Stomach (tissue), 9 donors: ENCODE data around the gene NHS. TPM values are rescaled to one million over a fixed set of nuclear protein-coding genes. Genes with fewer than 3 reads are reported as not detected.

Source experiments
- DNase-seq, 2 donors: peaks; one replicate each; pipeline versions ENCODE4 v3.0.0 to v3.0.0-alpha.2; 2013 to 2019
- H3K27ac ChIP-seq, 5 donors: fragments of 200-600 bp in 4 of 5; sonication (generic) in 4 of 5; one replicate each; pipeline ENCODE4 v1.5.1; 2013 to 2019; ENCODE audit warnings: mild to moderate bottlenecking in 1 of 5, moderate library complexity in 1 of 5
- H3K27me3 ChIP-seq, 3 donors: fragments of 200-600 bp; sonication (generic); one replicate each; pipeline ENCODE4 v1.5.1; 2017 to 2019; ENCODE audit warnings: mixed run types in 1 of 3
- H3K36me3 ChIP-seq, 4 donors: fragments of 200-600 bp; sonication (generic); 1 replicate in 3 of 4; 2 replicates in 1 of 4; pipeline ENCODE4 v1.5.1; 2016 to 2019
- H3K4me1 ChIP-seq, 4 donors: fragments of 200-600 bp; sonication (generic); one replicate each; pipeline ENCODE4 v1.5.1; 2016 to 2019
- H3K4me3 ChIP-seq, 4 donors: fragments of 200-600 bp; sonication (generic) in 3 of 4; one replicate each; pipeline ENCODE4 v1.5.1; 2016 to 2019; ENCODE audit warnings: mild to moderate bottlenecking in 1 of 4
- H3K9me3 ChIP-seq, 4 donors: fragments of 200-600 bp; sonication (generic); one replicate each; pipeline ENCODE4 v1.5.1; 2016 to 2019
- EP300 ChIP-seq: sonication (generic); formaldehyde crosslinking; IDR thresholded peaks from one replicate; pipeline ENCODE4 v1.6.1; 2017; ENCODE audit warnings: antibody characterized with exemption
- POLR2A ChIP-seq, 4 donors: fragments of 450-650 bp; IDR thresholded peaks; one replicate each; pipeline ENCODE4 v1.6.1; 2016; ENCODE audit warnings: antibody characterized with exemption in 4 of 4, control low read depth in 2 of 4, mild to moderate bottlenecking in 1 of 4, moderate library complexity in 1 of 4
- POLR2AphosphoS5 ChIP-seq, 3 donors: sonication (generic); formaldehyde crosslinking; IDR thresholded peaks; one replicate each; pipeline ENCODE4 v1.6.1; 2016; ENCODE audit warnings: antibody characterized with exemption in 3 of 3
- WGBS, 5 donors: extraction: QIAGEN DNeasy Blood & Tissue Kit in 3 of 5; methylation state at CpG; one replicate each; pipeline versions ENCODE4 v1.1.5 to v1.1.7; 2013 to 2018; 5-methylcytosine and 5-hydroxymethylcytosine counted together
- intact Hi-C: fragments of 100-400 bp; cut with DNase I; formaldehyde crosslinking; loops from one replicate; pipeline ENCODE4 v1.15.1; 2023; ENCODE audit warnings: low total_unique reads
- polyA plus RNA-seq, 3 donors: library from polyadenylated mRNA; stranded (reverse); fragments of 200-250 nt; gene quantifications; one replicate each; pipeline ENCODE4 v1.2.3, GENCODE V29; 2013
- total RNA-seq, 5 donors: library from RNA; depleted of rRNA; stranded (reverse); fragments of >200 nt; gene quantifications; one replicate each; pipeline versions ENCODE4 v1.1.0 to v1.2.3, GENCODE V29; 2014 to 2016
- TF ChIP-seq, protein P1 (sequence below), 7 experiments: fragments of 450-650 bp in 4 of 7; fragments of 200-600 bp in 3 of 7; sonication (generic) in 3 of 7; IDR thresholded peaks; one replicate each; pipeline ENCODE4 v1.5.1; 2016 to 2019; ENCODE audit warnings: antibody characterized with exemption in 7 of 7, control low read depth in 2 of 7, mild to moderate bottlenecking in 1 of 7
- donor health status: healthy with polysubstance abuse.
- donor health status: Bipolar disorder and iron deficiency.
- donor health status: healthy.

The NHS gene
- total and polyA plus RNA-seq, 8 donors, result 1.00 to 7.5 (median 4.3) TPM

DNA sequence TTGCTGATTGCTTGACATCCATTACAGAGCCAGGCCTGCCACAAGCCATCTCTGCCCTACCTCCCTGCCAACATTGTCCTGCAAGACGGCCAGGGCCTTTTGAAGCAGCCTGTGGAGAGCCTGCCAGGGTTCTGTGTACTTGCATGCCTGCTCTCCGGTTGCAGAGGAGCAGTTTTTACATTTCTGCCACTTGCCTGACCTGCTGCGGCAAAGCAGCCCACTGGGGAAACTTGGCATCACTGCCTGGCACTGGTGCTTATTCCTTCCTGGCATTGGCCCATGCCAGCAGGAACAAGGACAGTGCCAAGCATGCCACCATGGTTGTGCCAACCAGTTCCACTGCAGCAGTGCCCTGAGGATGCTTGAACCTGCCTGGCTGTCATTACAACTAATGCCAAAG is 167.1 kb downstream of the NHS start:
- no peak overlapping the region for H3K4me3 ChIP-seq
- TF ChIP-seq, protein P1, sequence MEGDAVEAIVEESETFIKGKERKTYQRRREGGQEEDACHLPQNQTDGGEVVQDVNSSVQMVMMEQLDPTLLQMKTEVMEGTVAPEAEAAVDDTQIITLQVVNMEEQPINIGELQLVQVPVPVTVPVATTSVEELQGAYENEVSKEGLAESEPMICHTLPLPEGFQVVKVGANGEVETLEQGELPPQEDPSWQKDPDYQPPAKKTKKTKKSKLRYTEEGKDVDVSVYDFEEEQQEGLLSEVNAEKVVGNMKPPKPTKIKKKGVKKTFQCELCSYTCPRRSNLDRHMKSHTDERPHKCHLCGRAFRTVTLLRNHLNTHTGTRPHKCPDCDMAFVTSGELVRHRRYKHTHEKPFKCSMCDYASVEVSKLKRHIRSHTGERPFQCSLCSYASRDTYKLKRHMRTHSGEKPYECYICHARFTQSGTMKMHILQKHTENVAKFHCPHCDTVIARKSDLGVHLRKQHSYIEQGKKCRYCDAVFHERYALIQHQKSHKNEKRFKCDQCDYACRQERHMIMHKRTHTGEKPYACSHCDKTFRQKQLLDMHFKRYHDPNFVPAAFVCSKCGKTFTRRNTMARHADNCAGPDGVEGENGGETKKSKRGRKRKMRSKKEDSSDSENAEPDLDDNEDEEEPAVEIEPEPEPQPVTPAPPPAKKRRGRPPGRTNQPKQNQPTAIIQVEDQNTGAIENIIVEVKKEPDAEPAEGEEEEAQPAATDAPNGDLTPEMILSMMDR (IDR thresholded peaks at IDR 0.05), result no peak
- TF ChIP-seq POLR2AphosphoS5 (IDR thresholded peaks at IDR 0.05) (no peak), EP300 (no peak), POLR2A (IDR thresholded peaks at IDR 0.05) (no peak)
- WGBS, 5 donors, result 17 to 43% (median 33%) methylated on average over 1 to 3 of the region's 3 CpGs
- intact Hi-C loops, result no loop called here
- no peak overlapping the region for H3K27ac ChIP-seq
- peak in 1 of 2 donors; percentile 52 for DNase-seq
- H3K4me1 ChIP-seq, result peaks cover 0 to 3% (median 0%) of the 10 kb centered on the region in 4 donors
- H3K9me3 ChIP-seq, result peaks cover 0 to 5% (median 0%) of the 10 kb centered on the region in 4 donors
- no peaks in the 10 kb centered on the region for H3K36me3 ChIP-seq
- H3K27me3 ChIP-seq, result no peaks in the 10 kb centered on the region

DNA sequence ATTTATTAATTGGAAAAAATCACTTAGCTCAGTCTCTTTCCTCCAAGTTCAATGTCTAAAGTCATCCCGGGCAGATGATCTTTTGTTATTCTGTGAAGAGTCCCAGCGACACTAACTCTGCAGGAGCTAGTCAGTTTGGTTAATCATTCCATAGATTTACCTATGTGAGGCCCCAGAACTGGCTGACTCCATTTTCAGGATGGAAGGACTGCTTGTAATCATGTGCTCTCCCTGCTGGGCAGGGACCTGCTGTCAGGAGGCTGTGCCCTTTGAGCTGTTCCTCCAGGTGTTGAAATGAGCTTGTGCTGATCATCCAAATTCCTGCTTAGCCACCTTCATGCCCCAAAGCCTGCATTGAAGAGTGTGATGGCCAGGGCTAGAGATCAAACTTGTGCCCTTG is 169.8 kb downstream of the NHS start:
- 77 to 96% (median 84%) methylated on average over 2 of the region's 2 CpGs for WGBS, 5 donors
- H3K4me3 ChIP-seq, result no peak overlapping the region
- no peak for TF ChIP-seq EP300
- no peak for TF ChIP-seq POLR2AphosphoS5 (IDR thresholded peaks at IDR 0.05)
- TF ChIP-seq, protein P1 (IDR thresholded peaks at IDR 0.05), result no peak
- no peak for TF ChIP-seq POLR2A (IDR thresholded peaks at IDR 0.05)
- H3K27ac ChIP-seq, result no peak overlapping the region
- H3K36me3 ChIP-seq, result no peaks in the 10 kb centered on the region
- intact Hi-C loops, result no loop called here
- no peak for DNase-seq
- no peaks in the 10 kb centered on the region for H3K27me3 ChIP-seq
- H3K4me1 ChIP-seq, result peaks cover 0 to 11% (median 2%) of the 10 kb centered on the region in 4 donors
- H3K9me3 ChIP-seq, result peaks cover 0 to 2% (median 0%) of the 10 kb centered on the region in 4 donors

DNA sequence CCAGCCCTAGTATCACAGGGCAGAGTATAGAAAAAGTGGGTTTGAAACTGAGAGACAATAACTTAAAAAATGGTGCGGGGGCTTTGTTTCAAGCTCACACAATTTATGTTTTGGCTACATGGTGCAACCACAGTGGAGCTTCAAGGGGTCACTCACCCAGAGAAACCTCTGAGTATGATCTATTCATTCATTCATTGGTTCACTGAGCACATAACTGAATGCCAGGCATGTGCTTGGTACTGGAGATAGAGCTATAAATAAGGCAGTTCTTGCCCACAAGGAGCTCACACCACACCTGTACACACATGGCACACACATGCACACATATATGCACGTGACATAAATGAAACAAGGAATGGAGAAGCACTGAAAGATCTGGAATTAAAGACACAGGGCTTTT is 171.4 kb downstream of the NHS start:
- intact Hi-C loops, result no loop called here
- H3K4me3 ChIP-seq, result no peak overlapping the region
- no peaks in the 10 kb centered on the region for H3K36me3 ChIP-seq
- TF ChIP-seq, protein P1 (IDR thresholded peaks at IDR 0.05), result no peak
- no peak for TF ChIP-seq EP300
- no peak for TF ChIP-seq POLR2AphosphoS5 (IDR thresholded peaks at IDR 0.05)
- no peak for TF ChIP-seq POLR2A (IDR thresholded peaks at IDR 0.05)
- DNase-seq, result no peak
- H3K27me3 ChIP-seq, result no peaks in the 10 kb centered on the region
- WGBS, 5 donors, result 61 to 100% (median 84%) methylated on average over 2 of the region's 2 CpGs
- no peak overlapping the region for H3K27ac ChIP-seq
- no peaks in the 10 kb centered on the region for H3K9me3 ChIP-seq
- H3K4me1 ChIP-seq, result peaks cover 0 to 11% (median 2%) of the 10 kb centered on the region in 4 donors

DNA sequence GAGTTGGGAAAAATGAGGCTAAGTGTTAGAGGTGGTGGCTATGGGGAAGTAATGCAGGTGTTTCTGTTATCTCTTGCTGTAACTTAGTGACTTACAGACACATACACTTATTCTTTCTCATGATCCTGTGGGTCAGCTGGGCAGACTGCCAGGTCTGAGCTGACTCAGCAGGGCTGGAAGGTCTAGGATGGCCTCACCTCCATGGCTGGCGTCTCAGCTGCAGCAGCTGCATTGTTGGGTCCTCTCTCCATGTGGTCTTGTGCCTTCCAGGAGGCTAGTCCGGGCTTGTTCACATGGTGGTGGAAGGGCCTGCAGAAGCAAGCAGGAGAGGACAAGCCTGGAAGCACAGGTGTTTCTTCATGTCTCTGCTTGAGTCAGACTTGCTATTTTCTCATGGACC is 172.7 kb downstream of the NHS start:
- intact Hi-C loops, result no loop called here
- TF ChIP-seq POLR2A (IDR thresholded peaks at IDR 0.05), result no peak
- TF ChIP-seq, protein P1 (IDR thresholded peaks at IDR 0.05), result no peak
- TF ChIP-seq POLR2AphosphoS5 (IDR thresholded peaks at IDR 0.05), result peak in 1 of 3 donors; percentile 43
- no peak for TF ChIP-seq EP300
- Histone ChIP-seq H3K27ac (no peak overlapping the region), H3K9me3 (no peaks in the 10 kb centered on the region), H3K4me3 (no peak overlapping the region), H3K27me3 (no peaks in the 10 kb centered on the region), H3K36me3 (no peaks in the 10 kb centered on the region), H3K4me1 (peaks cover 0 to 11% (median 2%) of the 10 kb centered on the region in 4 donors)
- 0 to 60% (median 36%) methylated on average over 1 to 2 of the region's 2 CpGs for WGBS, 5 donors
- peak; percentile 87 for DNase-seq
